ENCODE measurements around the gene MOB3B.

Gene MOB3B

GRCh38 chr9:27408001-27408400, 121.6 kb downstream of the MOB3B start (continued):
- TF ChIP-seq RBAK (tag by site-specific recombination; IDR thresholded peaks at IDR 0.05) (no peak), ZNF629 (tag by site-specific recombination; IDR thresholded peaks at IDR 0.05) (no peak), ZNF658 (tag by site-specific recombination; IDR thresholded peaks at IDR 0.05) (no peak), ZNF423 (tag by site-specific recombination; IDR thresholded peaks at IDR 0.05) (no peak), ZBTB8A (tag by site-specific recombination; IDR thresholded peaks at IDR 0.05) (no peak), ZNF426 (tag by site-specific recombination; IDR thresholded peaks at IDR 0.05) (no peak)

GRCh38 chr9:27407491-27407890, 122.1 kb downstream of the MOB3B start:
- Histone ChIP-seq H3K4me3 (ENCODE audit: low read depth, low read length) (no peak overlapping the region), H3K27ac (ENCODE audit: extremely low read depth, low read depth, low read length) (no peak overlapping the region), H3K9me3 (ENCODE audit: control insufficient read depth, insufficient read depth, low read depth, low read length) (no peaks in the 10 kb centered on the region), H3K36me3 (ENCODE audit: control insufficient read depth in 2 of 2, insufficient read depth in 1 of 2, low read length in 2 of 2) (no peaks in the 10 kb centered on the region), H3K4me1 (ENCODE audit: control insufficient read depth, insufficient read depth, low read length) (no peaks in the 10 kb centered on the region)
- ChIA-PET CTCF (interaction anchor here (0.6 kb wide), 1 partner anchor 117 kb away, joined by 5 read pairs; the partner anchor contains the start of gene IFNK), POLR2A (no interaction called here)
- TF ChIP-seq ZBTB8A (tag by site-specific recombination; IDR thresholded peaks at IDR 0.05) (no peak), ZNF184 (tag by site-specific recombination; IDR thresholded peaks at IDR 0.05) (no peak), ZNF785 (tag by site-specific recombination; IDR thresholded peaks at IDR 0.05) (no peak), ZBTB11 (tag by site-specific recombination; conservative IDR thresholded peaks at IDR 0.05; ENCODE audit: low read depth) (no peak), ZNF654 (tag by site-specific recombination; IDR thresholded peaks at IDR 0.05; ENCODE audit: low read depth) (no peak), TCF7L2 (IDR thresholded peaks at IDR 0.05; ENCODE audit: borderline replicate concordance, low read depth, low read length) (no peak), ZNF473 (tag by site-specific recombination; IDR thresholded peaks at IDR 0.05) (no peak)

- H3K4me3 ChIP-seq (ENCODE audit: low read depth, low read length): no peak overlapping the region
- H3K36me3 ChIP-seq (ENCODE audit: control insufficient read depth in 2 of 2, insufficient read depth in 1 of 2, low read length in 2 of 2): no peaks in the 10 kb centered on the region
- H3K27ac ChIP-seq (ENCODE audit: extremely low read depth, low read depth, low read length): no peak overlapping the region
- TF ChIP-seq SP3 (tag by site-specific recombination; IDR thresholded peaks at IDR 0.05) (no peak), ZNF366 (tag by site-specific recombination; conservative IDR thresholded peaks at IDR 0.05) (no peak)
- CTCF ChIA-PET: no interaction called here
- no peaks in the 10 kb centered on the region for H3K4me1 ChIP-seq (ENCODE audit: control insufficient read depth, insufficient read depth, low read length)
- POLR2A ChIA-PET: no interaction called here
- H3K9me3 ChIP-seq (ENCODE audit: control insufficient read depth, insufficient read depth, low read depth, low read length): no peaks in the 10 kb centered on the region
Measured at GRCh38 chr9:27404661-27405060, 125.0 kb downstream of the MOB3B start.

- Histone ChIP-seq H3K9me3 (ENCODE audit: control insufficient read depth, insufficient read depth, low read depth, low read length) (no peaks in the 10 kb centered on the region), H3K27ac (ENCODE audit: extremely low read depth, low read depth, low read length) (no peak overlapping the region), H3K4me1 (ENCODE audit: control insufficient read depth, insufficient read depth, low read length) (peaks cover 4% of the 10 kb centered on the region; the same call in 1 of the 2 replicates), H3K36me3 (ENCODE audit: control insufficient read depth in 2 of 2, insufficient read depth in 1 of 2, low read length in 2 of 2) (no peaks in the 10 kb centered on the region), H3K4me3 (ENCODE audit: low read depth, low read length) (no peak overlapping the region)
- ChIA-PET POLR2A (no interaction called here), CTCF (no interaction called here)
- TF ChIP-seq ZNF223 (tag by site-specific recombination; IDR thresholded peaks at IDR 0.05) (no peak), MZF1 (tag by site-specific recombination; IDR thresholded peaks at IDR 0.05; ENCODE audit: borderline replicate concordance) (no peak), CTCF (tag by site-specific recombination; IDR thresholded peaks at IDR 0.05) (no peak), ZNF121 (tag by site-specific recombination; IDR thresholded peaks at IDR 0.05) (no peak), ZBTB10 (tag by site-specific recombination; IDR thresholded peaks at IDR 0.05) (no peak), ZFHX2 (tag by site-specific recombination; conservative IDR thresholded peaks at IDR 0.05) (no peak), ZNF623 (tag by site-specific recombination; IDR thresholded peaks at IDR 0.05) (no peak), ZNF266 (tag by site-specific recombination; IDR thresholded peaks at IDR 0.05; ENCODE audit: low read depth) (no peak)
Measured at GRCh38 chr9:27402626-27403025, 127.0 kb downstream of the MOB3B start.

Measured in HEK293 (cell line).